Smooth muscle cell of bladder (primary cell): ENCODE data around the gene LCE2A. TPM values are rescaled to one million over a fixed set of nuclear protein-coding genes. Genes with fewer than 3 reads are reported as not detected.

Experiments
- total RNA-seq: library from RNA; depleted of rRNA; stranded (reverse); fragments of >200 nt; gene quantifications from 2 replicates; pipeline ENCODE4 v1.2.3, GENCODE V29; 2014

The LCE2A gene, protein sequence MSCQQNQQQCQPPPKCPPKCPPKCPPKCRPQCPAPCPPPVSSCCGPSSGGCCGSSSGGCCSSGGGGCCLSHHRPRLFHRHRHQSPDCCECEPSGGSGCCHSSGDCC
- not detected in 2 replicates for total RNA-seq

DNA sequence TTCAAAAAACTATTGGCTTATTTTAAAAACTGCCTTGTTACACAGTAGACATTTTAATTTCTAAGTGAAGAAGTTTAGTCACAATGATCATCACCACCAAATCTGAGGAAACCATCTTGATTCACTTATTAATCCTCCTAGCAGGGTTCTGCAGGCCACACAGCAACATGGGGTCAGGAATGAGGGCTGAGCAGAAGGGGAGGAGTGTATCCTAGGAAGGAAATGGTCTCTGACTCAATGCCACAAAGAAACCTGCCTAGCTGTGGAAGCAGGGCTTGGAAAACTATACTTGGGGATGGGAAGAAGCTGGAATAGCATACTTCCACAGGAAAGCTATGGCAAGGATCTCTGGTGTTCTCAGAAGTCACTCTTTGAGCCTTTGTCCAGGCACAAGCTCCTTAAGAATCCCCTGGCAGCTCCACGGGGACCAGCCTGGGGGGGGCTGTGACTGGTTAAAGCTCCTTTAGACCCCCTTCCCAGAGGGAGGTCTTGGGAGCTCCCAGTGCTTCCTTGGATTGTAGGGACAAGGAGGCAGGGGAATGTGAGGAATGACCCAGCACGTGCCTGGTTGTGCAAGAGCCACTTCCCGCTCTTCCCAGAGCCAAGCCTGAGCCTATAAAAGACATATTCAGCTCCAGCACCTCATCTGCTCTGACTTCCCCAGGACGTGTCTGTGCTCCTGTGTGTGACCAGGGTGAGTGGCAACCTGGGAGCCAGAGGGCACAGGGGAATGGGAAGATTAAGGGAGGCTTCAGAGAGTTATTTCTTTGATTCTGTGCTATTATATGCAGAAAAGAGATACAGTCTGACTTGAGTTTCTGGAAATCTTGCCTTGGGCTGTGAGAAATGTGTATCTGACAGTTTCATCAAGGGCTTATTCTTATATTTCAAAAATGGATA is at the start of gene LCE2A:
Gene LCE2A, plus strand, starts transcription at position 645 of the 900 bp plus-strand sequence. CDS start 557 bp downstream, outside the sequence.

DNA sequence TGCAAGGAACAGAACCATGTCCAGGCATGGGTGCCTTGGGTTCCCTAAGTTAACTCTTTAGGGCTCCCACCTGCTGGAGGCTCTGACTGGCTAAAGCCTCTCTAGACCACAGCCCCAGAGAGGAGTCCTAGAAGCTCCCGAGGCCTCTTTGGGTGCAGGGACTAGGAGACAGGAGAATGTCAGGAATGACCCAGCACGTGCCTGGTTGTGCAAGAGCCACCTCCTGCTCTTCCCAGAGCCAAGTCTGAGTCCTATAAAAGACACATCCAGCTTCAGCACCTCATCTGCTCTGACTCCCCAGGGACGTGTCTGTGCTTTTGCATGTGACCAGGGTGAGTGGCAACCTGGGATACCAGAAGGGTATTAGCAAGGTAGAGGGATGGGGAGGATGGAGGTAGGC is 35.0 kb upstream of the LCE2A start, which contains the start of gene LCE2D:
Gene LCE2D, plus strand, starts transcription at position 283 of the 400 bp plus-strand sequence. CDS start 726 bp downstream, outside the sequence.

DNA sequence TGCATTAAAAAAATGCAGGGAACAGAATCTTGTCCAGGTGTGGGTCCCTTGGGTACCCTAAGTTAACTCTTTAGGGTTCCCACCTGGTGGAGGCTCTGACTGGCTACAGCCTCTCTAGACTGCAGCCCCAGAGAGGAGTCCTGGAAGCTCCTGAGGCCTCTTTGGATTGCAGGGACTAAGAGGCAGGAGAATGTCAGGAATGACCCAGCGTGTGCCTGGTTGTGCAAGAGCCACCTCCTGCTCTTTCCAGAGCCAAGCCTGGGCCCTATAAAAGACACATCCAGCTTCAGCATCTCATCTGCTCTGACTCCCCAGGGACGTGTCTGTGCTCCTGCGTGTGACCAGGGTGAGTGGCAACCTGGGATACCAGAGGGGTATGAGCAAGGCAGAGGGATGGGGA is 23.2 kb upstream of the LCE2A start, which contains the start of gene LCE2C:
Gene LCE2C, plus strand, starts transcription at position 297 of the 400 bp plus-strand sequence. CDS start 737 bp downstream, outside the sequence.

DNA sequence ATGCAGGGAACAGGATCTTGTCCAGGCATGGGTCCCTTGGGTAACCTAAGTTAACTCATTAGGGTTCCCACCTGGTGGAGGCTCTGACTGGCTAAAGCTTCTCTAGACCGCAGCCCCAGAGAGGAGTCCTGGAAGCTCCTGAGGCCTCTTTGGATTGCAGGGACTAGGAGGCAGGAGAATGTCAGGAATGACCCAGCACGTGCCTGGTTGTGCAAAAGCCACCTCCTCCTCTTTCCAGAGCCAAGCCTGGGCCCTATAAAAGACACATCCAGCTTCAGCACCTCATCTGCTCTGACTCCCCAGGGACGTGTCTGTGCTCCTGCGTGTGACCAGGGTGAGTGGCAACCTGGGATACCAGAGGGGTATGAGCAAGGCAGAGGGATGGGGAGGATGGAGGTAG is 12.3 kb upstream of the LCE2A start, which contains the start of gene LCE2B:
Gene LCE2B, plus strand, starts transcription at position 301 of the 400 bp plus-strand sequence. CDS start 721 bp downstream, outside the sequence.

DNA sequence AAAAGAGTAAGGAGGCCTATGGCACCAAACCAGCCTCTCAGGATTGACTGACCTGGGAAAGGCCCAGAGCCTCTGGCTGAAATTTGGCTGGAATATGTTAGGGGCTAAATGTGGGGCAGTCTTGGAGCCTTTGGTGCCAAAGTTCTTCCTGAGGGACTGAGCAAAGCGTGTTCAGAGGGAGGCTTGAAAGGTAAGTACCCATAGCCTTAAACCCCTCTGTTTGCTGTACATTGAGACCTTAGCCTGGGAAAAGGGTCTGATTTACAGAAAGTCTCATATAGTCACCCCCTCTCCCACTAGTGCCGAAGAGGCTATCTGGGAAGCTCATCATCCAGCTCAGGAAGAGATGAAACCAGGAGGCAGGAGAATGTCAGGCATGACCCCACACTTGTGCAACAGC is 9.7 kb downstream of the LCE2A start, which contains the start of gene LCE4A:
Gene LCE4A, plus strand, starts transcription at position 301 of the 400 bp plus-strand sequence. CDS start 916 bp downstream, outside the sequence.

Other genes starting within 250 kb of the LCE2A start
- not detected in 2 replicates for gene LCE5A, start 187.5 kb upstream of the LCE2A start, total RNA-seq
- gene CRCT1, start 183.9 kb upstream of the LCE2A start, total RNA-seq, result not detected in 2 replicates
- not detected in 2 replicates for gene LCE3E, start 131.6 kb upstream of the LCE2A start, total RNA-seq
- gene LCE3D, start 117.8 kb upstream of the LCE2A start, total RNA-seq, result not detected in 2 replicates
- gene LCE3C, start 98.1 kb upstream of the LCE2A start, total RNA-seq, result not detected in 2 replicates
- gene LCE3B, start 84.5 kb upstream of the LCE2A start, total RNA-seq, result not detected in 2 replicates
- not detected in 2 replicates for gene LCE3A, start 75.2 kb upstream of the LCE2A start, total RNA-seq
- gene LCE2D, start 35.0 kb upstream of the LCE2A start, total RNA-seq, result not detected in 2 replicates
- gene LCE2C, start 23.1 kb upstream of the LCE2A start, total RNA-seq, result not detected in 2 replicates
- not detected in 2 replicates for gene LCE2B, start 12.2 kb upstream of the LCE2A start, total RNA-seq
- gene LCE4A, start 9.8 kb downstream of the LCE2A start, total RNA-seq, result not detected in 2 replicates
- not detected in 2 replicates for gene KPRP, start 59.7 kb downstream of the LCE2A start, total RNA-seq
- gene LCE1F, start 76.8 kb downstream of the LCE2A start, total RNA-seq, result not detected in 2 replicates
- gene LCE1E, start 87.9 kb downstream of the LCE2A start, total RNA-seq, result not detected in 2 replicates
- gene LCE1D, start 98.4 kb downstream of the LCE2A start, total RNA-seq, result not detected in 2 replicates
- not detected in 2 replicates for gene LCE1C, start 108.3 kb downstream of the LCE2A start, total RNA-seq
- not detected in 2 replicates for gene LCE1B, start 113.6 kb downstream of the LCE2A start, total RNA-seq
- gene LCE1A, start 129.1 kb downstream of the LCE2A start, total RNA-seq, result not detected in 2 replicates
- gene LCE6A, start 144.5 kb downstream of the LCE2A start, total RNA-seq, result not detected in 2 replicates
- not detected in 2 replicates for gene LCE7A, start 161.7 kb downstream of the LCE2A start, total RNA-seq
- not detected in 2 replicates for gene SMCP, start 180.0 kb downstream of the LCE2A start, total RNA-seq
- not detected in 2 replicates for gene IVL, start 210.2 kb downstream of the LCE2A start, total RNA-seq
- not detected in 2 replicates for gene SPRR5, start 248.9 kb downstream of the LCE2A start, total RNA-seq